ENCODE measurements around the gene IFT80.

Gene IFT80

GRCh38 chr3:160412477-160412876 is 13.5 kb upstream of the IFT80 start:
- in situ Hi-C loops (cut with MboI; ENCODE audit: low sequenced_read_pairs): no loop called here
- Histone ChIP-seq H3K27me3 (ENCODE audit: low read depth) (no peaks in the 10 kb centered on the region), H3K36me3 (replicated peaks) (peaks cover 97% of the 10 kb centered on the region), H3K9me3 (no peaks in the 10 kb centered on the region), H3K4me3 (no peak overlapping the region), H3K4me1 (no peaks in the 10 kb centered on the region)
- no peak for DNase-seq (ENCODE audit: low spot score in 2 of 2)

- in situ Hi-C loops (cut with MboI; ENCODE audit: low sequenced_read_pairs): no loop called here
- H3K4me1 ChIP-seq: no peaks in the 10 kb centered on the region
- H3K36me3 ChIP-seq (replicated peaks): peaks cover 97% of the 10 kb centered on the region
- no peaks in the 10 kb centered on the region for H3K27me3 ChIP-seq (ENCODE audit: low read depth)
- DNase-seq (ENCODE audit: low spot score in 2 of 2): no peak
- no peak overlapping the region for H3K4me3 ChIP-seq
- no peaks in the 10 kb centered on the region for H3K9me3 ChIP-seq
Measured at GRCh38 chr3:160409812-160410610, 11.0 kb upstream of the IFT80 start.

- Histone ChIP-seq H3K4me3 (peak overlapping the region; percentile 91), H3K4me1 (no peaks in the 10 kb centered on the region; the same call in none of the 2 replicates), H3K27me3 (ENCODE audit: low read depth) (no peaks in the 10 kb centered on the region), H3K9me3 (no peaks in the 10 kb centered on the region), H3K36me3 (replicated peaks) (peaks cover 79% of the 10 kb centered on the region)
- in situ Hi-C loops (cut with MboI; ENCODE audit: low sequenced_read_pairs): no loop called here
- DNase-seq (ENCODE audit: low spot score in 2 of 2): no peak
Measured at GRCh38 chr3:160403796-160404470, 4.9 kb upstream of the IFT80 start.

GRCh38 chr3:160403028-160403545 is 4.1 kb upstream of the IFT80 start:
- Histone ChIP-seq H3K9me3 (no peaks in the 10 kb centered on the region), H3K4me3 (peak overlapping the region; percentile 91), H3K27me3 (ENCODE audit: low read depth) (no peaks in the 10 kb centered on the region), H3K4me1 (no peaks in the 10 kb centered on the region; the same call in none of the 2 replicates), H3K36me3 (replicated peaks) (peaks cover 71% of the 10 kb centered on the region)
- in situ Hi-C loops (cut with MboI; ENCODE audit: low sequenced_read_pairs): no loop called here
- DNase-seq (ENCODE audit: low spot score in 2 of 2): no peak

- Histone ChIP-seq H3K4me3 (peak overlapping the region; percentile 91), H3K27me3 (ENCODE audit: low read depth) (no peaks in the 10 kb centered on the region), H3K36me3 (replicated peaks) (peaks cover 64% of the 10 kb centered on the region), H3K9me3 (no peaks in the 10 kb centered on the region), H3K4me1 (no peaks in the 10 kb centered on the region; the same call in none of the 2 replicates)
- in situ Hi-C loops (cut with MboI; ENCODE audit: low sequenced_read_pairs): no loop called here
- DNase-seq (ENCODE audit: low spot score in 2 of 2): no peak
Measured at GRCh38 chr3:160402221-160403027, 3.4 kb upstream of the IFT80 start.

- H3K27me3 ChIP-seq (ENCODE audit: low read depth): no peaks in the 10 kb centered on the region
- peaks cover 55% of the 10 kb centered on the region for H3K36me3 ChIP-seq (replicated peaks)
- no peaks in the 10 kb centered on the region; the same call in none of the 2 replicates for H3K4me1 ChIP-seq
- no peaks in the 10 kb centered on the region for H3K9me3 ChIP-seq
- in situ Hi-C loops (cut with MboI; ENCODE audit: low sequenced_read_pairs): no loop called here
- H3K4me3 ChIP-seq: peak overlapping the region; percentile 91
- DNase-seq (ENCODE audit: low spot score in 2 of 2): peak; percentile 74 to 87
Measured at GRCh38 chr3:160401291-160402095, 2.5 kb upstream of the IFT80 start.

- H3K9me3 ChIP-seq: no peaks in the 10 kb centered on the region
- no peaks in the 10 kb centered on the region for H3K27me3 ChIP-seq (ENCODE audit: low read depth)
- H3K4me1 ChIP-seq: peaks cover 2% of the 10 kb centered on the region
- H3K4me3 ChIP-seq: peak overlapping the region; percentile 91
- in situ Hi-C loops (cut with MboI; ENCODE audit: low sequenced_read_pairs): no loop called here
- peak in 1 of 2 experiments; percentile 35 for DNase-seq (ENCODE audit: low spot score in 2 of 2)
- peaks cover 47% of the 10 kb centered on the region for H3K36me3 ChIP-seq (replicated peaks)
Measured at GRCh38 chr3:160400702-160401150, 1.7 kb upstream of the IFT80 start.

GRCh38 chr3:160400030-160400701 is 1.1 kb upstream of the IFT80 start:
- H3K4me1 ChIP-seq: peaks cover 4% of the 10 kb centered on the region
- in situ Hi-C loops (cut with MboI; ENCODE audit: low sequenced_read_pairs): no loop called here
- peak overlapping the region; percentile 91 for H3K4me3 ChIP-seq
- H3K36me3 ChIP-seq (replicated peaks): peaks cover 41% of the 10 kb centered on the region
- H3K9me3 ChIP-seq: no peaks in the 10 kb centered on the region
- DNase-seq (ENCODE audit: low spot score in 2 of 2): peak in 1 of 2 experiments; percentile 44
- H3K27me3 ChIP-seq (ENCODE audit: low read depth): no peaks in the 10 kb centered on the region

GRCh38 chr3:160398820-160399124 is 253 bp downstream of the IFT80 start:
- in situ Hi-C loops (cut with MboI; ENCODE audit: low sequenced_read_pairs): no loop called here
- H3K9me3 ChIP-seq: no peaks in the 10 kb centered on the region
- peaks cover 4% of the 10 kb centered on the region for H3K4me1 ChIP-seq

GRCh38 chr3:160395297-160395696 is 3.7 kb downstream of the IFT80 start:
- no peaks in the 10 kb centered on the region for H3K27me3 ChIP-seq (ENCODE audit: low read depth)
- in situ Hi-C loops (cut with MboI; ENCODE audit: low sequenced_read_pairs): no loop called here
- H3K9me3 ChIP-seq: no peaks in the 10 kb centered on the region
- DNase-seq (ENCODE audit: low spot score in 2 of 2): no peak
- no peak overlapping the region for H3K4me3 ChIP-seq
- H3K36me3 ChIP-seq (replicated peaks): peaks cover 8% of the 10 kb centered on the region; the same call in 1 of the 2 replicates
- peaks cover 4% of the 10 kb centered on the region; the same call in 1 of the 2 replicates for H3K4me1 ChIP-seq

More at GRCh38 chr3:160398820-160399124, 253 bp downstream of the IFT80 start:
- Histone ChIP-seq H3K4me3 (peak overlapping the region; percentile 91), H3K36me3 (replicated peaks) (peaks cover 28% of the 10 kb centered on the region), H3K27me3 (ENCODE audit: low read depth) (no peaks in the 10 kb centered on the region)
- no peak for DNase-seq (ENCODE audit: low spot score in 2 of 2)

GRCh38 chr3:160394009-160394392 is 5.0 kb downstream of the IFT80 start:
- no peaks in the 10 kb centered on the region for H3K36me3 ChIP-seq (replicated peaks)
- in situ Hi-C loops (cut with MboI; ENCODE audit: low sequenced_read_pairs): no loop called here
- no peaks in the 10 kb centered on the region for H3K9me3 ChIP-seq
- H3K4me3 ChIP-seq: no peak overlapping the region
- no peaks in the 10 kb centered on the region for H3K27me3 ChIP-seq (ENCODE audit: low read depth)
- DNase-seq (ENCODE audit: low spot score in 2 of 2): no peak
- H3K4me1 ChIP-seq: peaks cover 4% of the 10 kb centered on the region; the same call in 1 of the 2 replicates

- H3K27me3 ChIP-seq (ENCODE audit: low read depth): no peaks in the 10 kb centered on the region
- H3K36me3 ChIP-seq (replicated peaks): no peaks in the 10 kb centered on the region
- peaks cover 4% of the 10 kb centered on the region; the same call in 1 of the 2 replicates for H3K4me1 ChIP-seq
- no peak for DNase-seq (ENCODE audit: low spot score in 2 of 2)
- no peak overlapping the region for H3K4me3 ChIP-seq
- no peaks in the 10 kb centered on the region for H3K9me3 ChIP-seq
- in situ Hi-C loops (cut with MboI; ENCODE audit: low sequenced_read_pairs): no loop called here
Measured at GRCh38 chr3:160393346-160394008, 5.5 kb downstream of the IFT80 start.

Data from HAP-1 (cell line).